ENCODE data around the gene PERM1.
A peak's percentile ranks its signal among the peaks of the same experiment; 100 is the strongest.

DNA sequence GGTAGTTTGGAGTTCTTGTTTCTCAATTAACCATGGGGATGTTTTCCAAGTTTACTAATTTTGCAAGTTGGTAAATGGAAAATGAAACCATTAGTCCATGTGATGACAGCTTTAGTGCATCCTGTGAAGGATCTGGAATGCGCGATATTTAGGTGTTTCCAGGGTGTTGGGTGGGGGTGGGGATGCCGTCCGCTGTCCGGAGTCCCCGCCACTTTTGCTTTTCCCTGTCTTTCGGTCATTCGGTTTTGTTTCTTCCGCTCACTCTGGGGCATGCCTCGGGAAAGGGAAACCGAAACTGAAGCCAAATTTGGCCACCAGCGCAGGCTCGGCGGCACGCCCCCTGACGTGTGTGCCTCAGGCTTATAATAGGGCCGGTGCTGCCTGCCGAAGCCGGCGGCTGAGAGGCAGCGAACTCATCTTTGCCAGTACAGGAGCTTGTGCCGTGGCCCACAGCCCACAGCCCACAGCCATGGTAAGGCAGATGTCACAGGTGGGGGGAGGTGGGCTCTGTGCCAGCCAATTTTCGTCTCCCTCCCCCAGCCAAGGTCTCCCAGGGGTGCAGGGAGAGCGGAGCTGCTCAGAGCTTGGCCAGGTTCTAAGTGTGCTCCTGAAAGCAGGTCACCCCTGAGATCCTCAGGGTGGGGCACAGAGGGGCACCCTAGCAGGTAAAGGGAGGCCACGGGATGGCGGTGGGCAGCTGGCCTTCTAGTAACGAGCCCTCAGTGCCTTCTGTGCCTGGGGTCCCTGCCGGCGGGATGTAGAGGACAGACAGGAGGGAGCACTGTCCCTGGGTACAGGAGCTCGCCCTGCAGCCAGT lies 31.4 kb upstream of the PERM1 start, which contains the start of gene ISG15:
- no peak for TF ChIP-seq CTCF (IDR thresholded peaks at IDR 0.05; ENCODE audit: low read depth, low read length, missing input control)
- peak; percentile 79 for TF ChIP-seq MAX (IDR thresholded peaks at IDR 0.05)
- TF ChIP-seq, protein P1, sequence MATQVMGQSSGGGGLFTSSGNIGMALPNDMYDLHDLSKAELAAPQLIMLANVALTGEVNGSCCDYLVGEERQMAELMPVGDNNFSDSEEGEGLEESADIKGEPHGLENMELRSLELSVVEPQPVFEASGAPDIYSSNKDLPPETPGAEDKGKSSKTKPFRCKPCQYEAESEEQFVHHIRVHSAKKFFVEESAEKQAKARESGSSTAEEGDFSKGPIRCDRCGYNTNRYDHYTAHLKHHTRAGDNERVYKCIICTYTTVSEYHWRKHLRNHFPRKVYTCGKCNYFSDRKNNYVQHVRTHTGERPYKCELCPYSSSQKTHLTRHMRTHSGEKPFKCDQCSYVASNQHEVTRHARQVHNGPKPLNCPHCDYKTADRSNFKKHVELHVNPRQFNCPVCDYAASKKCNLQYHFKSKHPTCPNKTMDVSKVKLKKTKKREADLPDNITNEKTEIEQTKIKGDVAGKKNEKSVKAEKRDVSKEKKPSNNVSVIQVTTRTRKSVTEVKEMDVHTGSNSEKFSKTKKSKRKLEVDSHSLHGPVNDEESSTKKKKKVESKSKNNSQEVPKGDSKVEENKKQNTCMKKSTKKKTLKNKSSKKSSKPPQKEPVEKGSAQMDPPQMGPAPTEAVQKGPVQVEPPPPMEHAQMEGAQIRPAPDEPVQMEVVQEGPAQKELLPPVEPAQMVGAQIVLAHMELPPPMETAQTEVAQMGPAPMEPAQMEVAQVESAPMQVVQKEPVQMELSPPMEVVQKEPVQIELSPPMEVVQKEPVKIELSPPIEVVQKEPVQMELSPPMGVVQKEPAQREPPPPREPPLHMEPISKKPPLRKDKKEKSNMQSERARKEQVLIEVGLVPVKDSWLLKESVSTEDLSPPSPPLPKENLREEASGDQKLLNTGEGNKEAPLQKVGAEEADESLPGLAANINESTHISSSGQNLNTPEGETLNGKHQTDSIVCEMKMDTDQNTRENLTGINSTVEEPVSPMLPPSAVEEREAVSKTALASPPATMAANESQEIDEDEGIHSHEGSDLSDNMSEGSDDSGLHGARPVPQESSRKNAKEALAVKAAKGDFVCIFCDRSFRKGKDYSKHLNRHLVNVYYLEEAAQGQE (IDR thresholded peaks at IDR 0.05), result peak; percentile 85
- TF ChIP-seq EGR1 (IDR thresholded peaks at IDR 0.05; ENCODE audit: low read depth in 2 of 2), result no peak
- TF ChIP-seq HNF4A (conservative IDR thresholded peaks at IDR 0.05), result peak; percentile 31 to 49

Data from liver (tissue), 3 donors.